ENCODE data around the gene PRIM2. TPM values are rescaled to one million over a fixed set of nuclear protein-coding genes. Genes with fewer than 3 reads are reported as not detected.
"Not testable (repeated sequence)": the region's sequence is repeated elsewhere in the genome, so short reads cannot be mapped to it uniquely, and the experiment has no call there.

Gene PRIM2
- total RNA-seq, 1 donor, result 80.2 TPM

- TF ChIP-seq, protein P1, sequence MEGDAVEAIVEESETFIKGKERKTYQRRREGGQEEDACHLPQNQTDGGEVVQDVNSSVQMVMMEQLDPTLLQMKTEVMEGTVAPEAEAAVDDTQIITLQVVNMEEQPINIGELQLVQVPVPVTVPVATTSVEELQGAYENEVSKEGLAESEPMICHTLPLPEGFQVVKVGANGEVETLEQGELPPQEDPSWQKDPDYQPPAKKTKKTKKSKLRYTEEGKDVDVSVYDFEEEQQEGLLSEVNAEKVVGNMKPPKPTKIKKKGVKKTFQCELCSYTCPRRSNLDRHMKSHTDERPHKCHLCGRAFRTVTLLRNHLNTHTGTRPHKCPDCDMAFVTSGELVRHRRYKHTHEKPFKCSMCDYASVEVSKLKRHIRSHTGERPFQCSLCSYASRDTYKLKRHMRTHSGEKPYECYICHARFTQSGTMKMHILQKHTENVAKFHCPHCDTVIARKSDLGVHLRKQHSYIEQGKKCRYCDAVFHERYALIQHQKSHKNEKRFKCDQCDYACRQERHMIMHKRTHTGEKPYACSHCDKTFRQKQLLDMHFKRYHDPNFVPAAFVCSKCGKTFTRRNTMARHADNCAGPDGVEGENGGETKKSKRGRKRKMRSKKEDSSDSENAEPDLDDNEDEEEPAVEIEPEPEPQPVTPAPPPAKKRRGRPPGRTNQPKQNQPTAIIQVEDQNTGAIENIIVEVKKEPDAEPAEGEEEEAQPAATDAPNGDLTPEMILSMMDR (IDR thresholded peaks at IDR 0.05; ENCODE audit: insufficient read depth, low read length), result no peak
- DNase-seq (ENCODE audit: low read depth), result no peak
- no peak overlapping the region for H3K4me3 ChIP-seq (ENCODE audit: low read depth, low read length)
These were observed 24.8 kb downstream of the PRIM2 start for GRCh38 chr6:57342148-57342669.

- not testable (repeated sequence) for H3K4me3 ChIP-seq (ENCODE audit: low read depth, low read length); DNase-seq (ENCODE audit: low read depth)
These were observed 25.9 kb downstream of the PRIM2 start for GRCh38 chr6:57343342-57343741.

- H3K4me3 ChIP-seq (ENCODE audit: low read depth, low read length), result not testable (repeated sequence)
- peak; percentile 9 for DNase-seq (ENCODE audit: low read depth)
These were observed 29.3 kb downstream of the PRIM2 start for GRCh38 chr6:57346715-57347114.

- not testable (repeated sequence) for H3K4me3 ChIP-seq (ENCODE audit: low read depth, low read length); DNase-seq (ENCODE audit: low read depth)
These were observed 30.2 kb downstream of the PRIM2 start for GRCh38 chr6:57347597-57347996.

DNA sequence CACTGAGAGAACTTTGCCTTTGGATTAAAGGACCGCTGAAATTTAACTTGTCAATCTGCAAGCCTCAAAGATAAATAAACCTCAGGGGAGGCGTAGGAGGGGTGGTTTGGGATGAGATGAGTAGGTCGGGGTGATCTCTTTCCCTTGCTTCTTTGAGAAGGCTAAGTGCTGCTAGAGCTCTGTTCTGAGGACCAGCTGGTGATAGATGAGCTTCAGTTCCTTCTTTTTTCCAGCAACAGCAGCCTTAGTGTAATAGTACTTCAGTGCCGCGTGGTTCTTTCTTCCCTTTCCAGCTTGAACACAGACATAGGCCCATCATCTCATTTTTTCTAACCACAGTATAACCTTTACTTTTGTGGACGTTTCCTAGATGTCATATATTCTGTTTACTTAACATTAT is 33.0 kb downstream of the PRIM2 start:
- DNase-seq (ENCODE audit: low read depth); H3K4me3 ChIP-seq (ENCODE audit: low read depth, low read length): not testable (repeated sequence)

DNA sequence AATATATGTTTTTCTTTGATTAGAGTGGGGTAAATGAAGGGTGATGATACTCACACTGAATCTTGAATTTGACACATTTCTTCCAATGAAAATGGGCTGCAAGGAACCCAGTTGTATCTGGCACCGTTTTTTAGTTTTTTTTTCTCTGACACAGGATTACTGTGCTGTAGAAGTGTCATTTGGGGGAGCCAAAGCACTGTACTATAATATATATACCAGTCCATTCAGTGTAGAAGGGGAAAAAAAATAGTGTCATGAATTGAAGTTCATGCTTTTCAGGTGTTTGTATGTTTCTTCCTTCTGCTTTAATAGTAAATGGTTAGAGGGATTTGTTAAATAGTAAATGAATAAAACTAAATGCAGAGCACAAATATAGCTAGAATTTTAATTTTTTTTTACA is 35.2 kb downstream of the PRIM2 start:
- not testable (repeated sequence) for H3K4me3 ChIP-seq (ENCODE audit: low read depth, low read length)
- peak; percentile 56 for DNase-seq (ENCODE audit: low read depth)
- TF ChIP-seq, protein P1 (IDR thresholded peaks at IDR 0.05; ENCODE audit: insufficient read depth, low read length), result peak; percentile 19

DNA sequence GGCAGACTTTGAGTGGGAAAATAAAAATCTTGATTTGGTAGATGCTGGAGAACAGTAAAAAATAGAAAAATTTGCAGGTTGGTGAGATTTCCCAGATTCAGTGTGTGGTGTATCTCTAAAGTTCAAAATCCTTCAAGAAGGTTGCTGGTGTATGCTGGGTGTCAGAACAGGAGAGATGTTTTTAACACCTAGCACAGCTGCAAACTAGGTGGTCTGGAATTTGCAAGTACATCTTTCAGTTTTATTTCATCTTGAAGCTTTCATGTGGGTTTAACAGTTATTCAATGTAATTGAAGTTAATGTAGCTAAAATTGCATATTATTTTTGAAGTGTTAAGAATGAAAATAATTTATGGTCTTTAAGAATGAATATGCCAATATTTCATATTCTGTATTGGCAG is 40.9 kb downstream of the PRIM2 start:
- DNase-seq (ENCODE audit: low read depth); H3K4me3 ChIP-seq (ENCODE audit: low read depth, low read length): not testable (repeated sequence)

- not testable (repeated sequence) for H3K4me3 ChIP-seq (ENCODE audit: low read depth, low read length); DNase-seq (ENCODE audit: low read depth)
These were observed 42.3 kb downstream of the PRIM2 start for GRCh38 chr6:57359766-57360165.

- peak; percentile 90 for DNase-seq (ENCODE audit: low read depth)
- H3K4me3 ChIP-seq (ENCODE audit: low read depth, low read length), result not testable (repeated sequence)
These were observed 44.9 kb downstream of the PRIM2 start for GRCh38 chr6:57362340-57362739.

DNA sequence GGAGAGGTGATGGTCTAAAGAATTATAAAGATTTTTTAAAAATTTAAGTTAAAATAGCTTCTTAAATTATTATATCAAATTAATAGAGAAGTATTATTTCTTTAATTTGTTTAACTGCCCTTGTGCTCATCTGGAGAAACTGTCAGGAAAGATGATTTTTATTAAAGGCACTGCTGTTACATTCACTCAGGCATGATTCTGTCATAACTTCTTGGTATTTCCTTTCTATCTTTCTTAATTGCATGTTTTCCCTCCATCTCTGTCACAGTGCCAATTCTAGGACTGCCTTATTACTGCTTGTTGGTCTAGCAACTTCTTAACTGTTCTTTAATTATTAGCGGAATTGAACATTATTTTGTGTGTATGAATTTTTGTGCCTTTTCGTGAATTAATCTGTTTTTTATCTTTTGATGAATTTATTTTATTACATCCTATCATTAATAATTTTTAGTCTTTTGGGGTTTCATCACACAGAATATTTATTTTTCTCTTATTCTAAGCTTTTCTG is 47.7 kb downstream of the PRIM2 start:
- H3K4me3 ChIP-seq (ENCODE audit: low read depth, low read length), result not testable (repeated sequence)
- DNase-seq (ENCODE audit: low read depth), result peak; percentile 48

DNA sequence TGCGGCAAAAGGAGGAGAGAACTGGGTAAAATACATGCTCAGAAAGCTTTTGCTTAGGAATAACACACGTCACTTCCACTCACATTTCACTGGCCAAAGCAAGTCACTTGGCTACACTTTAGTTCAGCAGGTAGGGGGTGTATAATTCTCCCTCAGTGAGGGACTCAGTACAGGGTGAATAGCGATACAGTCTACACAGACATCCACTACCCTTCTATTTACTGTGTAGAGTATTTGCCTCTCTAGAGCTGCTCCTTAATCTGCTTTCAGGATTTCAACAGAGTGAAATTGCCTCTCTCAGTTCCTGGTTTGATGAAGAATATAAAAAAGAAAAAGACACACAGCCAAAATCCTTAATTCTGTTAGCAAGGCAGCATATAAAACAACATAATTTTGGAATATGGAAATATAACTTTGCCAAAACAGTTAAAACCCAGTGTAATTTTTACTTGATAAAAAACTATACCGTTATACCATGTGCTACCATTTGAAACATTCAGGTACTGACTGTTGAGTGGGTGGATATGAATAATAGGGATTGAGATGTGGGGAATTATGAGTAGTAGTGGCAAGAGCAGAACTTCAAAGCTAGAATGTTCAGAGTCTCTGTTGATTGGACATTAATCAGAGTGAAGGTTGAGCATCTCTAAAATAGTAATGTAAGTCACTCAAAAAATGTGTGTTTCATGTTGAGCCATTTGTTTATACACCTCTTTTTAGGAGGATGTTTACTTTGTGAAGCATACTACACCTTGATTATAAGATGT is 51.7 kb downstream of the PRIM2 start:
- H3K4me3 ChIP-seq (ENCODE audit: low read depth, low read length); DNase-seq (ENCODE audit: low read depth): not testable (repeated sequence)

DNA sequence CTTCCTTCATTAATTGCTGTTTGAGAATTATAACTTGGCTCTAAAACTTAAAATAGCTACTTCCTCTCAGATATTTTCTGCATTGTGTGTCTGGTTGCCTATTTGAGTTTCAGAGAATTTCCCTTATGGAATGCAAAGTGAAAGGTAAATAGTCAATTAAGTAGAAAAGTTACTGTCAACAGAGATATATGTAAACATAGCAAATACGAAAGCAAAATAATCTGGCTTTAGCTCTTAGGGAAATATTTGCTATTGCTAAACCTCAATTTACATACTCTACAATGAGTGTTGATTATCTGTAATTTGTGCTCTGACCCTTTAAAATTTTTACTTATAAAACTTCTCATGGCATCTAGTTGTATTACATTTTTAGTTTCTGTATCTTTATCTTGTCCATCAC is 54.3 kb downstream of the PRIM2 start:
- H3K4me3 ChIP-seq (ENCODE audit: low read depth, low read length); DNase-seq (ENCODE audit: low read depth): not testable (repeated sequence)

DNA sequence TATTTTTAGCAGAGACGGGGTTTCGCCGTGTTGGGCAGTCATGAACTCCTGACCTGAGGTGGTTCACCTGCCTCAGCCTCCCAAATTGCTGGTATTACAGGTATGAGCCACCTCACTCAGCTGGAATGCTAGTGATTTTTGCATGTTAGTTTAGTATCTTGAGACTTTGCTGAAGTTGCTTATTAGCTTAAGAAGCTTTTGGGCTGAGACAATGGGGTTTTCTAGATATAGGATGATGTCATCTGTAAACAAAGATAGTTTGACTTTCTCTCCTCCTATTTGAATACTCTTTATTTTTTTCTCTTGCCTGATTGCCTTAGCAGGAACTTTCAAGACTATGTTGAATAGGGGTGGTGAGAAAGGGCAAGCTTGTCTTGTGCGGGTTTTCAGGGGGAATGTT is 57.3 kb downstream of the PRIM2 start:
- not testable (repeated sequence) for H3K4me3 ChIP-seq (ENCODE audit: low read depth, low read length); DNase-seq (ENCODE audit: low read depth)

DNA sequence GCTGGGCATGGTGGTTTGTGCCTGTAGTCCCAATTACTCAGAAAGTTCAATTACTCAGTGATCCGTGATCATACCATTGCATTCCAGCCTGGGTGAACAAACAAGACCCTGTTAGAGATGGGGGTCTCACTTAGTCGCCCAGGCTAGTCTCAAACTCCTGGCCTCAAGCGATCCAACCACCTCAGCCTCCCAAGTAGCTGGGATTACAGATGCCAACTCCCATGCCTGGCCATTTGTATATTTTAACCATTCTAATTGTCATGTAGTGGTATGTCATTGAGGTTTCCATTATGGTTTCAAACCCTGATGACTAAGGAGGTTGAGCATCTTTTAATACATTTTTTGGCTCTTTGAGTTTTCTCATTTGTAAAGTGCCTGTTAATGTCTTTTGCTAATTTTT is 58.7 kb downstream of the PRIM2 start:
- not testable (repeated sequence) for DNase-seq (ENCODE audit: low read depth); H3K4me3 ChIP-seq (ENCODE audit: low read depth, low read length)

- not testable (repeated sequence) for DNase-seq (ENCODE audit: low read depth); H3K4me3 ChIP-seq (ENCODE audit: low read depth, low read length)
These were observed 71.7 kb downstream of the PRIM2 start for GRCh38 chr6:57389038-57389592.

GRCh38 chr6:57390818-57391217 is 73.4 kb downstream of the PRIM2 start:
- not testable (repeated sequence) for DNase-seq (ENCODE audit: low read depth); H3K4me3 ChIP-seq (ENCODE audit: low read depth, low read length)

- not testable (repeated sequence) for H3K4me3 ChIP-seq (ENCODE audit: low read depth, low read length)
- peak; percentile 60 for DNase-seq (ENCODE audit: low read depth)
These were observed 74.6 kb downstream of the PRIM2 start for GRCh38 chr6:57392047-57392446.
